HEK293 (cell line): ENCODE measurements around the gene MLLT3.

Experiments
- CTCF ChIA-PET: fragments of 350-600 bp; formaldehyde crosslinking; extraction: SDS; loops from one replicate; lab custom pipeline; 2021; ENCODE audit warnings: antibody characterized with exemption; lab: Yijun Ruan, JAX
- POLR2A ChIA-PET: fragments of 300-600 bp; formaldehyde crosslinking; extraction: SDS; loops from one replicate; lab custom pipeline; 2020; ENCODE audit warnings: antibody characterized with exemption, inconsistent platforms; lab: Yijun Ruan, JAX
- H3K27ac ChIP-seq: fragments of 200-500 bp; sonication (Bioruptor generic); 2 replicates; pipeline ENCODE4 v1.5.1; 2014; ENCODE audit warnings: low read depth, low read length, control low read depth, inconsistent platforms; ENCODE audit errors: extremely low read depth
- H3K36me3 ChIP-seq, 2 experiments: fragments of 200-500 bp in 1 of 2; sonication (Bioruptor generic) in 1 of 2; 1 replicate in 1 of 2; 2 replicates in 1 of 2; pipeline ENCODE4 v1.5.1; 2014 to 2017; ENCODE audit warnings: inconsistent platforms in 2 of 2, low read length in 2 of 2; ENCODE audit not compliant: control insufficient read depth in 2 of 2, insufficient read depth in 1 of 2
- H3K4me1 ChIP-seq: fragments of 200-500 bp; sonication (Bioruptor generic); 2 replicates; pipeline ENCODE4 v1.5.1; 2014; ENCODE audit warnings: mild to moderate bottlenecking, low read length, inconsistent platforms; ENCODE audit not compliant: control insufficient read depth, insufficient read depth
- H3K4me3 ChIP-seq: 2 replicates; pipeline ENCODE4 v1.5.1; 2011; ENCODE audit warnings: low read depth, mild to moderate bottlenecking, control low read depth, low read length, moderate library complexity
- H3K9me3 ChIP-seq: fragments of 200-500 bp; sonication (Bioruptor generic); 2 replicates; pipeline ENCODE4 v1.5.1; 2014; ENCODE audit warnings: low read depth, low read length, inconsistent platforms; ENCODE audit not compliant: control insufficient read depth, insufficient read depth
- ATF2 ChIP-seq: fragments of 450-650 bp; formaldehyde crosslinking; IDR thresholded peaks from 2 replicates; pipeline ENCODE4 v1.5.1; 2016; ENCODE audit warnings: missing biosample characterization, missing genetic modification characterization, low read depth
- BCL11A ChIP-seq: fragments of 450-650 bp; formaldehyde crosslinking; IDR thresholded peaks from 2 replicates; pipeline ENCODE4 v1.5.1; 2016; ENCODE audit warnings: low read depth, missing biosample characterization, missing genetic modification characterization
- EGR2 ChIP-seq: fragments of 450-650 bp; formaldehyde crosslinking; IDR thresholded peaks from 2 replicates; pipeline ENCODE4 v1.5.1; 2016; ENCODE audit warnings: low read depth, missing biosample characterization, missing genetic modification characterization
- KLF8 ChIP-seq: fragments of 450-650 bp; formaldehyde crosslinking; IDR thresholded peaks from 2 replicates; pipeline ENCODE4 v1.5.1; 2016; ENCODE audit warnings: missing biosample characterization, missing genetic modification characterization
- OVOL3 ChIP-seq: fragments of 450-650 bp; formaldehyde crosslinking; IDR thresholded peaks from 2 replicates; pipeline ENCODE4 v1.5.1; 2016; ENCODE audit warnings: missing biosample characterization, missing genetic modification characterization
- ZFP69B ChIP-seq: fragments of 450-650 bp; formaldehyde crosslinking; IDR thresholded peaks from 2 replicates; pipeline ENCODE4 v1.5.1; 2016; ENCODE audit warnings: missing biosample characterization, missing genetic modification characterization
- ZNF2 ChIP-seq: fragments of 450-650 bp; formaldehyde crosslinking; IDR thresholded peaks from 2 replicates; pipeline ENCODE4 v1.5.1; 2016; ENCODE audit warnings: missing biosample characterization, missing genetic modification characterization
- ZNF26 ChIP-seq: fragments of 450-650 bp; formaldehyde crosslinking; IDR thresholded peaks from 2 replicates; pipeline ENCODE4 v1.5.1; 2016; ENCODE audit warnings: missing biosample characterization, missing genetic modification characterization
- ZNF514 ChIP-seq: fragments of 450-650 bp; formaldehyde crosslinking; IDR thresholded peaks from 2 replicates; pipeline ENCODE4 v1.5.1; 2016; ENCODE audit warnings: missing biosample characterization, missing genetic modification characterization
- ZNF560 ChIP-seq: fragments of 450-650 bp; formaldehyde crosslinking; IDR thresholded peaks from 2 replicates; pipeline ENCODE4 v1.5.1; 2017; ENCODE audit warnings: missing biosample characterization, missing genetic modification characterization, borderline replicate concordance
- ZNF571 ChIP-seq: fragments of 450-650 bp; formaldehyde crosslinking; IDR thresholded peaks from 2 replicates; pipeline ENCODE4 v1.5.0; 2017; ENCODE audit warnings: missing biosample characterization, missing genetic modification characterization
- ZNF658 ChIP-seq: fragments of 450-650 bp; formaldehyde crosslinking; IDR thresholded peaks from 2 replicates; pipeline ENCODE4; 2016; ENCODE audit warnings: missing biosample characterization, missing genetic modification characterization
- ZNF707 ChIP-seq: fragments of 450-650 bp; formaldehyde crosslinking; IDR thresholded peaks from 2 replicates; pipeline ENCODE4 v1.5.1; 2016; ENCODE audit warnings: missing biosample characterization, missing genetic modification characterization
- ZNF837 ChIP-seq: fragments of 450-650 bp; formaldehyde crosslinking; IDR thresholded peaks from 2 replicates; pipeline ENCODE4 v1.5.1; 2016; ENCODE audit warnings: missing biosample characterization, missing genetic modification characterization
- ZNF843 ChIP-seq: fragments of 450-650 bp; formaldehyde crosslinking; IDR thresholded peaks from 2 replicates; pipeline ENCODE4 v1.5.1; 2016; ENCODE audit warnings: missing biosample characterization, missing genetic modification characterization
- ZSCAN23 ChIP-seq: fragments of 450-650 bp; formaldehyde crosslinking; IDR thresholded peaks from 2 replicates; pipeline ENCODE4 v1.5.1; 2016; ENCODE audit warnings: missing biosample characterization, missing genetic modification characterization
- TF ChIP-seq, protein P1 (sequence below): fragments of 450-650 bp; formaldehyde crosslinking; conservative IDR thresholded peaks from 2 replicates; pipeline ENCODE4 v1.5.1; 2016; ENCODE audit warnings: low read depth, missing biosample characterization, missing genetic modification characterization
- TF ChIP-seq, protein P2 (sequence below): fragments of 450-650 bp; formaldehyde crosslinking; IDR thresholded peaks from 2 replicates; pipeline ENCODE4 v1.5.1; 2016; ENCODE audit warnings: missing biosample characterization, missing genetic modification characterization

Gene MLLT3

GRCh38 chr9:20670395-20670794, 48.1 kb upstream of the MLLT3 start (continued):
- TF ChIP-seq ATF2 = no peak
- TF ChIP-seq ZNF571 (tag by site-specific recombination) = no peak
- no peak for TF ChIP-seq BCL11A (tag by site-specific recombination)
- TF ChIP-seq, protein P1, sequence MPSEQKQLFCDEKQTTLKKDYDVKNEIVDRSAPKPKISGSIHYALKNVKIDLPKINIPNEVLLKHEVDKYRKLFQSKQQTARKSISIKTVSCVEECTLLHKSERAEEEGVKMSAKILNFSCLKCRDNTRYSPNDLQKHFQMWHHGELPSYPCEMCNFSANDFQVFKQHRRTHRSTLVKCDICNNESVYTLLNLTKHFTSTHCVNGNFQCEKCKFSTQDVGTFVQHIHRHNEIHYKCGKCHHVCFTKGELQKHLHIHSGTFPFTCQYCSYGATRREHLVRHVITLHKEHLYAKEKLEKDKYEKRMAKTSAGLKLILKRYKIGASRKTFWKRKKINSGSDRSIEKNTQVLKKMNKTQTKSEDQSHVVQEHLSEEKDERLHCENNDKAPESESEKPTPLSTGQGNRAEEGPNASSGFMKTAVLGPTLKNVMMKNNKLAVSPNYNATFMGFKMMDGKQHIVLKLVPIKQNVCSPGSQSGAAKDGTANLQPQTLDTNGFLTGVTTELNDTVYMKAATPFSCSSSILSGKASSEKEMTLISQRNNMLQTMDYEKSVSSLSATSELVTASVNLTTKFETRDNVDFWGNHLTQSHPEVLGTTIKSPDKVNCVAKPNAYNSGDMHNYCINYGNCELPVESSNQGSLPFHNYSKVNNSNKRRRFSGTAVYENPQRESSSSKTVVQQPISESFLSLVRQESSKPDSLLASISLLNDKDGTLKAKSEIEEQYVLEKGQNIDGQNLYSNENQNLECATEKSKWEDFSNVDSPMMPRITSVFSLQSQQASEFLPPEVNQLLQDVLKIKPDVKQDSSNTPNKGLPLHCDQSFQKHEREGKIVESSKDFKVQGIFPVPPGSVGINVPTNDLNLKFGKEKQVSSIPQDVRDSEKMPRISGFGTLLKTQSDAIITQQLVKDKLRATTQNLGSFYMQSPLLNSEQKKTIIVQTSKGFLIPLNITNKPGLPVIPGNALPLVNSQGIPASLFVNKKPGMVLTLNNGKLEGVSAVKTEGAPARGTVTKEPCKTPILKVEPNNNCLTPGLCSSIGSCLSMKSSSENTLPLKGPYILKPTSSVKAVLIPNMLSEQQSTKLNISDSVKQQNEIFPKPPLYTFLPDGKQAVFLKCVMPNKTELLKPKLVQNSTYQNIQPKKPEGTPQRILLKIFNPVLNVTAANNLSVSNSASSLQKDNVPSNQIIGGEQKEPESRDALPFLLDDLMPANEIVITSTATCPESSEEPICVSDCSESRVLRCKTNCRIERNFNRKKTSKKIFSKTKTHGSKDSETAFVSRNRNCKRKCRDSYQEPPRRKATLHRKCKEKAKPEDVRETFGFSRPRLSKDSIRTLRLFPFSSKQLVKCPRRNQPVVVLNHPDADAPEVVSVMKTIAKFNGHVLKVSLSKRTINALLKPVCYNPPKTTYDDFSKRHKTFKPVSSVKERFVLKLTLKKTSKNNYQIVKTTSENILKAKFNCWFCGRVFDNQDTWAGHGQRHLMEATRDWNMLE (tag by site-specific recombination) = no peak
- no peak for TF ChIP-seq ZNF560
- TF ChIP-seq ZNF843 (tag by site-specific recombination) = no peak

- no peak overlapping the region for H3K27ac ChIP-seq
- H3K4me1 ChIP-seq = peaks cover 11% of the 10 kb centered on the region
- H3K4me3 ChIP-seq = no peak overlapping the region
- ChIA-PET POLR2A (interaction anchor here (0.7 to 1.2 kb wide), 2 partner anchors 15 to 293 kb away, joined by 3 to 6 read pairs; no protein-coding TSS in a partner anchor), CTCF (interaction anchor here (0.7 to 1.1 kb wide), 2 partner anchors 16 to 40 kb away, joined by 3 to 13 read pairs; no protein-coding TSS in a partner anchor)
- H3K36me3 ChIP-seq = no peaks in the 10 kb centered on the region
- TF ChIP-seq KLF8 (tag by site-specific recombination) (no peak), ZNF707 (tag by site-specific recombination) (no peak), EGR2 (tag by site-specific recombination) (no peak), ZNF658 (tag by site-specific recombination) (no peak), ZFP69B (tag by site-specific recombination) (no peak), OVOL3 (tag by site-specific recombination) (no peak), ZNF26 (tag by site-specific recombination) (no peak), ZNF2 (tag by site-specific recombination) (no peak), ZSCAN23 (tag by site-specific recombination) (no peak), ZNF837 (tag by site-specific recombination) (no peak), ZNF514 (tag by site-specific recombination) (no peak)
- TF ChIP-seq, protein P2, sequence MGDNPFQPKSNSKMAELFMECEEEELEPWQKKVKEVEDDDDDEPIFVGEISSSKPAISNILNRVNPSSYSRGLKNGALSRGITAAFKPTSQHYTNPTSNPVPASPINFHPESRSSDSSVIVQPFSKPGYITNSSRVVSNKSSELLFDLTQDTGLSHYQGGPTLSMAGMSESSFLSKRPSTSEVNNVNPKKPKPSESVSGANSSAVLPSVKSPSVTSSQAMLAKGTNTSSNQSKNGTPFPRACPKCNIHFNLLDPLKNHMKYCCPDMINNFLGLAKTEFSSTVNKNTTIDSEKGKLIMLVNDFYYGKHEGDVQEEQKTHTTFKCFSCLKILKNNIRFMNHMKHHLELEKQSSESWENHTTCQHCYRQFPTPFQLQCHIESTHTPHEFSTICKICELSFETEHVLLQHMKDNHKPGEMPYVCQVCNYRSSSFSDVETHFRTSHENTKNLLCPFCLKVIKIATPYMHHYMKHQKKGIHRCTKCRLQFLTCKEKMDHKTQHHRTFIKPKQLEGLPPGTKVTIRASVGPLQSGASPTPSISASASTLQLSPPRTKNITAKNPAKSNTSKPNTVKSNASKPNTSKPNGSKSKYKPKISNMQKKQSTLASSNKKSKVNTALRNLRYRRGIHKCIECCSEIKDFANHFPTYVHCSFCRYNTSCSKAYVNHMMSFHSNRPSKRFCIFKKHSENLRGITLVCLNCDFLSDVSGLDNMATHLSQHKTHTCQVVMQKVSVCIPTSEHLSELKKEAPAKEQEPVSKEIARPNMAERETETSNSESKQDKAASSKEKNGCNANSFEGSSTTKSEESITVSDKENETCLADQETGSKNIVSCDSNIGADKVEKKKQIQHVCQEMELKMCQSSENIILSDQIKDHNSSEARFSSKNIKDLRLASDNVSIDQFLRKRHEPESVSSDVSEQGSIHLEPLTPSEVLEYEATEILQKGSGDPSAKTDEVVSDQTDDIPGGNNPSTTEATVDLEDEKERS (tag by site-specific recombination) = no peak
- H3K9me3 ChIP-seq = no peaks in the 10 kb centered on the region
These were observed 42.2 kb upstream of the MLLT3 start for GRCh38 chr9:20664501-20664900.
